T-helper 2 cell treated with Interferon-gamma antibody and Interleukin-4, amounts not matched to agents 100 ng/mL and 5 ng/mL, for 36 hours (primary cell): ENCODE results near the gene PCDHGA3. TPM values are rescaled to one million over a fixed set of nuclear protein-coding genes. Genes with fewer than 3 reads are reported as not detected.
"Not testable (repeated sequence)": the region's sequence is repeated elsewhere in the genome, so short reads cannot be mapped to it uniquely, and the experiment has no call there.

Source experiments
- intact Hi-C: fragments of 100-400 bp; cut with micrococcal nuclease; formaldehyde crosslinking; loops from one replicate; pipeline ENCODE4 v1.15.1; 2023
- total RNA-seq: library from RNA; stranded (reverse); gene quantifications from 2 replicates; pipeline ENCODE4 v1.2.3, GENCODE V29; 2022

The PCDHGA3 gene
- total RNA-seq, 1 donor from 2014 or later = 0.34 TPM

DNA sequence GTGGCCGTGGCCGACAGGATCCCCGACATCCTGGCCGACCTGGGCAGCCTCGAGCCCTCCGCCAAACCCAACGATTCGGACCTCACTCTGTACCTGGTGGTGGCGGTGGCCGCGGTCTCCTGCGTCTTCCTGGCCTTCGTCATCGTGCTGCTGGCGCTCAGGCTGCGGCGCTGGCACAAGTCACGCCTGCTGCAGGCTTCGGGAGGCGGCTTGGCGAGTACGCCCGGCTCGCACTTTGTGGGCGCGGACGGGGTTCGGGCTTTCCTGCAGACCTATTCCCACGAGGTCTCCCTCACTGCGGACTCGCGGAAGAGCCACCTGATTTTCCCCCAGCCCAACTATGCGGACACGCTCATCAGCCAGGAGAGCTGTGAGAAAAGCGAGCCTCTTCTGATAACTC lies 2.4 kb downstream of the PCDHGA3 start:
- intact Hi-C loops = not testable (repeated sequence)

DNA sequence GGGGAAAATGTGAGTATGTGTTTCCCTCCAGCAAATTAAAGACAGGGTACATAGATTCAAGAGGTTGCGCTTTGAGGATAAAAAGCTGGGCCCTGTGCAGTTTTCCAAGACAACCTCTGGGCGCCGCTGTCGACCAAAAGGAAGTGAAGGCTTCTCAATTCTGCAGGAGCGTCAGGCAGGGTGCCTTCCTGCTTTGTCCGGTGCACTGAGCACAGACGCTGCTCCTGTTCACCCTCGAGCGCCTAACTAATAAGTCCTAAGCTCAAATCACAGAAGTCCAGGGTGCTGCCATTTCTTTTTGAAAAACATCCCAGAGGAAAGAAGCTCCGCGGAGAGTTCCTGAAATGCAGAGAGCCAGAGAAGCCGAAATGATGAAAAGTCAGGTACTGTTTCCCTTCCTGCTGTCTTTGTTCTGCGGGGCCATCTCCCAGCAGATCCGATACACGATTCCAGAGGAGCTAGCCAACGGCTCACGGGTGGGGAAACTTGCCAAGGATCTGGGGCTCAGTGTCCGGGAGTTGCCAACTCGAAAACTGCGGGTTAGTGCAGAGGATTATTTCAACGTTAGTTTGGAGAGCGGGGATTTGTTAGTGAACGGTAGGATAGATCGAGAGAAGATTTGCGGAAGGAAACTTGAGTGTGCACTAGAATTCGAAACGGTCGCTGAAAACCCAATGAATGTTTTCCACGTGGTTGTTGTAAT lies 6.4 kb downstream of the PCDHGA3 start, which contains the start of gene PCDHGB1:
PCDHGB1 (plus strand) TSS at position 183 of the 703 bp plus-strand sequence; CDS start at position 345, 162 bp downstream.
- intact Hi-C loops = no loop called here

DNA sequence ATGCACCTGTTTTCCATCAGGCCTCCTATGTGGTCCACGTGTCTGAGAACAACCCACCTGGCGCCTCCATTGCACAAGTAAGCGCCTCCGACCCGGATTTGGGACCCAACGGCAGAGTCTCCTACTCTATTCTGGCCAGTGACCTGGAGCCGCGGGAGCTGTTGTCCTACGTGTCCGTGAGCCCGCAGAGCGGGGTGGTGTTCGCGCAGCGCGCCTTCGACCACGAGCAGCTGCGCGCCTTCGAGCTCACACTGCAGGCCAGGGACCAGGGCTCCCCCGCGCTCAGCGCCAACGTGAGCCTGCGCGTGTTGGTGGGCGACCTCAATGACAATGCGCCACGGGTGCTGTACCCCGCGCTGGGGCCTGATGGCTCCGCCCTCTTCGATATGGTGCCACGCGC lies 8.0 kb downstream of the PCDHGA3 start:
- intact Hi-C loops = no loop called here

DNA sequence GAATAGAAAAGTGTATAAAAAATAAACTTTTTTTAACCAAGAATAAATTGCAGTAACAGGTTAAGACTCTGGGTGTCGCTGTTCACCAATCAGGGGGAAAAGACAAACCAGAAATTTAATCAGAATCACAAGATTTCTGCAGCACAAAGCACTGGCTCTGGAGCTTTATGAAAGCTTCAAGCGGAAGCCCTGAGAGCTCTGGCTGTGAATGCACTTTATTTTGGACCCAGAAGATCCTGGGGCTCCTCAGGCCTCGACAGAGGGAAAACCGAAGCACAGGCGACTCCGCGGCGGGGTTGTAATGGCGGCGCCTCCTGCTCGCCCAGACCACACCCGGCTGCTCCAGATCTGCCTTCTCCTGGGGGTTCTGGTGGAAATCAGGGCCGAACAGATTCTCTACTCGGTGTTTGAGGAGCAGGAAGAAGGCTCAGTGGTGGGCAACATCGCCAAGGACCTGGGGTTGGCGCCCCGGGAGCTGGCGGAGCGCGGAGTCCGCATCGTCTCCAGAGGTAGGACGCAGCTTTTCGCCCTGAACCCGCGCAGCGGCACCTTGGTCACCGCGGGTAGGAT lies 11.4 kb downstream of the PCDHGA3 start, which contains the start of gene PCDHGA4:
PCDHGA4 (plus strand) TSS at position 122 of the 570 bp plus-strand sequence; CDS start at position 209, 87 bp downstream.
- intact Hi-C loops = no loop called here

DNA sequence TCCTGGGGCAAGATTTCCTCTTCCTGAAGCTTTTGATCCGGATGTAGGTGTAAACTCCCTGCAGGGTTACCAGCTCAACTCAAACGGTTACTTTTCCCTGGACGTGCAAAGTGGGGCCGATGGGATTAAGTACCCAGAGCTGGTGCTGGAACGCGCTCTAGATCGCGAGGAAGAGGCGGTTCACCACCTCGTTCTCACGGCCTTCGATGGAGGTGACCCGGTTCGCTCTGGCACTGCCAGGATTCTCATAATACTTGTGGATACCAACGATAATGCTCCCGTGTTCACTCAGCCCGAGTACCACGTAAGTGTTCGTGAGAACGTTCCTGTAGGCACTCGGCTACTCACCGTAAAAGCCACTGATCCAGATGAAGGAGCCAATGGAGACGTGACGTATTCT lies 12.0 kb downstream of the PCDHGA3 start:
- intact Hi-C loops = no loop called here

DNA sequence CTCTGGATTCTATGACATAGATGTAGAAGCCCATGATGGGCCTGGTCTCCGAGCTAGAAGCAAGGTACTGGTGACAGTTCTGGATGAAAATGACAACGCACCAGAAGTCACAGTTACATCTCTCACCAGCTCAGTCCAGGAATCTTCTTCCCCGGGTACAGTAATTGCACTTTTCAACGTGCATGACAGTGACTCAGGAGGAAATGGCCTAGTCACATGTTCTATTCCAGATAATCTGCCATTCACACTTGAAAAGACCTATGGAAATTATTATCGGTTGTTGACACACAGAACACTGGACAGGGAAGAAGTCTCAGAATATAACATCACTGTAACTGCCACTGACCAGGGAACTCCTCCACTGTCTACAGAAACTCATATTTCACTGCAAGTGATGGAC lies 12.5 kb downstream of the PCDHGA3 start:
- intact Hi-C loops = no loop called here

DNA sequence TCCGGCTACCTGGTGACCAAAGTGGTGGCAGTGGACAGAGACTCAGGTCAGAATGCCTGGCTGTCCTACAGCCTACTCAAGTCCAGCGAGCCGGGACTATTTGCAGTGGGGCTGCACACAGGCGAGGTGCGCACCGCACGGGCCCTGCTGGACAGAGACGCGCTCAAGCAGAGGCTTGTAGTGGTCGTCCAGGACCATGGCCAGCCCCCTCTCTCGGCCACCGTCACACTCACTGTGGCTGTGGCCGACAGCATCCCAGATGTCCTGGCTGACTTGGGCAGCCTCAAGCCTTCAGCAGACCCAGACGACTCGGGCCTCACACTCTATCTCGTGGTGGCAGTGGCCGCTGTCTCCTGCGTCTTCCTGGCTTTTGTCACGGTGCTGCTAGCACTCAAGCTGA lies 13.3 kb downstream of the PCDHGA3 start:
- intact Hi-C loops = no loop called here

DNA sequence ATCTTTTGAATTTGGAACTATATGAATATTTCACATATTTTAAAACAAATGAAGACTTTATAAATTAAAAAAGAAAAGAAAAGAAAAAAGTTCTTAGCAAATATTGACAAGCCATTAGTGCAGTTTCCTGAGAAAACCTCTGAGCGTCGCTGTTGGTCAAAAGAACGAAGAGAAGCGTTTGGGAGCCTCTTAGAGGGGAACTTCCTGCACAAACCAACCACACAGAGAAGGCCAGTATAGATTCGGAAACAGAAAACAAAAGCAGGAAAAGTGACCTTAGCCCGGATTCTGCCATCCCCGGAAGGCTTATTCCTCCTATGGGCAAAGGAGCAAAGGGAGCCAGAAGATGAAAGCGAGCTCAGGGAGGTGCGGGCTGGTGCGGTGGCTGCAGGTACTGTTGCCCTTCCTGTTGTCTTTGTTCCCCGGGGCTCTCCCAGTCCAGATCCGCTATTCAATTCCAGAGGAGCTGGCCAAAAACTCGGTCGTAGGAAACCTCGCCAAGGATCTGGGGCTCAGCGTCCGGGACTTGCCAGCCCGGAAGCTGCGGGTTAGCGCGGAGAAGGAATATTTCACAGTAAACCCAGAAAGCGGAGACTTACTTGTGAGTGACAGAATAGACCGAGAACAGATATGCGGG lies 16.3 kb downstream of the PCDHGA3 start, which contains the start of gene PCDHGB2:
PCDHGB2 (plus strand) TSS at position 205 of the 637 bp plus-strand sequence; CDS start at position 347, 142 bp downstream.
- intact Hi-C loops = loop anchor here (1.0 to 5.0 kb wide), 3 partner anchors 62 to 198 kb away; partner anchors contain the start of gene PCDHGA11

DNA sequence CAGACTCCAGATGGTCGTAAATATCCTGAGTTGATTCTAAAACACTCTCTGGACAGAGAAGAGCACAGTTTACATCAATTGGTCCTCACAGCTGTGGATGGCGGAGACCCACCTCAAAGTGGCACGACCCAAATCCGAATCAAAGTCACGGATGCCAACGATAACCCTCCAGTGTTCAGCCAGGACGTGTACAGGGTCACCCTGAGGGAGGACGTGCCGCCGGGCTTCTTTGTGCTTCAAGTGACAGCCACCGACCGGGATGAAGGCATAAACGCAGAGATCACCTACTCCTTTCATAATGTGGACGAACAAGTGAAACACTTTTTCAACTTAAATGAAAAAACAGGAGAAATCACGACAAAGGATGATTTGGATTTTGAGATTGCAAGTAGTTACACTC lies 17.1 kb downstream of the PCDHGA3 start:
- intact Hi-C loops = loop anchor here (2.0 to 5.0 kb wide), 2 partner anchors 62 to 152 kb away; partner anchors contain the start of gene PCDHGA11

DNA sequence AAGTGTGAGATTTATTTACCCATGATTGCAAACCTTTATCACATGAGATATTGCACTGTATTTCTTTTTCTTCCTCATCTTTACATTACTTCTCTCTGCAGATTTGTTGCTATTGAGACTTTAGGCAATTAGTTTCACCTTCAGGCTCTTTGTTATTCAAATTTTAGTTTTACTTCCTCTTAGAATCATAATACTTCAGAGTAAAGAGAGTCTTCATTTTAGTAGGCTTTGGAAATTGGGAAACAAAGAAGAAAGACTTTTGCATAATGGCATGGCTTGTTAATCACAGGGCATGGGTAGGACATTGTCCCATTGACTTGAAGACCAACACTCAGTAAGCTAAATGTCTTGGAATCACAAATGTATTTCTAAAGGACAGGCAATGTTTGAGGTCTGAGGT lies 19.1 kb downstream of the PCDHGA3 start:
- intact Hi-C loops = loop anchor here (5.0 kb wide), 1 partner anchor 60 kb away; the partner anchor contains the start of gene PCDHGA11

DNA sequence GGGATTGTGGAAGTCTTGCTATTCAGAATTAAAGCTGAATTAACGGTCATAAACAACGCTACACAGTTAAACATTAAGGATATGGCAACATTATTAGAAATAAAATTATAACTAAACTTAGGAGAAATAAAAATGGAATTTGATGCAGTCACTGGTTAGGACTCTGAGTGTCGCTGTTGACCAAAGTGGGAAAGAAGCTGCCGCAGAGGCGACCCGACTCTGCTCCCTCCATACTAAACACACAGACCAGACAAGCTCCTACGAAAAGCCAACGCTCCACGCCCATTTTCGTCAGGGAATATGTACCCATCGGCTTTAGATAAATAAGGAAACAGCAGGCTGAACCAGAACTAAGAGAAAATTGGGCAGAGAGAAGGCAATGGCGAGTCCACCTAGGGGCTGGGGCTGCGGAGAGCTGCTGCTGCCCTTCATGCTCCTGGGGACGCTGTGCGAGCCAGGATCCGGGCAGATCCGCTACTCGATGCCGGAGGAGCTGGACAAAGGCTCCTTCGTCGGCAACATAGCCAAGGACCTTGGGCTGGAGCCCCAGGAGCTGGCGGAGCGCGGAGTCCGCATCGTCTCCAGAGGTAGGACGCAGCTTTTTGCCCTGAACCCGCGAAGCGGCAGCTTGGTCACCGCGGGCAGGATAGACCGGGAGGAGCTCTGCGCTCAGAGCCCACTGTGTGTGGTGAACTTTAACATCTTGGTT lies 20.5 kb downstream of the PCDHGA3 start, which contains the start of gene PCDHGA5:
PCDHGA5 (plus strand) TSS at position 211 of the 709 bp plus-strand sequence; CDS start at position 380, 169 bp downstream.
- intact Hi-C loops = loop anchor here (5.0 kb wide), 1 partner anchor 58 kb away; the partner anchor contains the start of gene PCDHGA11

DNA sequence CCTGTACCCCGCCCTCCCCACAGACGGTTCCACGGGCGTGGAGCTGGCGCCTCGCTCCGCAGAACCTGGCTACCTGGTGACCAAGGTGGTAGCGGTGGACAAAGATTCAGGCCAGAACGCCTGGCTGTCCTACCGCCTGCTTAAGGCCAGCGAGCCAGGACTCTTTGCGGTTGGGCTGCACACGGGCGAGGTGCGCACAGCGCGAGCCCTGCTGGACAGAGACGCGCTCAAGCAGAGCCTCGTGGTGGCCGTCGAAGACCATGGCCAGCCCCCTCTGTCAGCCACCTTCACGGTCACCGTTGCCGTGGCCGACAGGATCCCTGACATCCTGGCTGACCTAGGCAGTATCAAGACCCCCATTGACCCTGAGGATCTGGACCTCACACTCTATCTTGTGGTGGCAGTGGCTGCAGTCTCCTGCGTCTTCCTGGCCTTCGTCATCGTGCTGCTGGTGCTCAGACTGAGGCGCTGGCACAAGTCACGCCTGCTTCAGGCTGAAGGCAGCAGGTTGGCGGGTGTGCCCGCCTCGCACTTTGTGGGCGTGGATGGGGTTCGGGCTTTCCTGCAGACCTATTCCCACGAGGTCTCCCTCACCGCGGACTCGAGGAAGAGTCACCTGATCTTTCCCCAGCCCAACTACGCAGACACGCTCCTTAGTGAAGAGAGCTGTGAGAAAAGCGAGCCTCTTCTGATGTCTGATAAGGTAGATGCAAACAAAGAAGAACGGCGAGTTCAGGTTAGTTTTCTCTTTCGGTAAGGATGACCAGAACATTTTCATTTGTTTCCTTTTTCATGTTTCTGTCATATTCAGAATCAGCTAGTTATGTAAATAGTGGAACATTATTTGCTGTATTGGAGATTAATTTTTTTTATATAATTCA lies 22.6 kb downstream of the PCDHGA3 start:
- intact Hi-C loops = no loop called here

DNA sequence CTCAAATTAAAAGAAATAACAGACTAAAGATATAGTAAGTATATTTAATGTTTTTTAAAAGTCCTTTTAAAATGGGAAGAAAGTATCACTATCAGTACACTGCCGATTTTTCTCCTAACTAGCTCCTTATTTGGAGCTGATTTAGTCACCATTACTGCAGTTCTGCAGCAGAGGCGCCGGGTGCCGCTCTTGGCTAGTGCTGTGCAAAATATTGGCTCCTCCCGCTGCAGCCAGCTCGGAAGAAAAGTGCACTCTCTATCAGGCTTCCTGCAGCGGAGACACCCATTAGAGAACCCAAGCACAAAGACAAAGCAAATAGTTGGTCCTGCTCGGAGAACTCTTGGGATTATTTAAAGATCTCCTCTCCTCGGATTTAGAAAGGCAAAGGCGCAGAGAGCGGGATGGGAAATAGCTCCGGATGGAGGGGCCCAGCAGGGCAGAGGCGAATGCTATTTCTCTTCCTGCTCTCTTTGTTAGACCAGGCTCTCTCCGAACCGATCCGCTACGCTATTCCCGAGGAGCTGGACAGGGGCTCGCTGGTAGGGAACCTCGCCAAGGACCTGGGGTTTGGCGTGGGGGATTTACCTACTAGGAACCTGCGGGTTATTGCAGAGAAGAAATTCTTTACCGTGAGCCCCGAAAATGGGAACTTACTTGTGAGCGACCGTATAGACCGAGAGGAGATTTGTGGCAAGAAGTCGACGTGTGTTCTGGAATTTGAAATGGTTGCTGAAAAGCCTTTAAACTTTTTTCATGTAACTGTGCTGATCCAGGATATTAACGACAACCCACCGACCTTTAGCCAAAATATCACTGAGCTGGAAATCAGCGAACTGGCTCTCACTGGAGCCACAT lies 26.6 kb downstream of the PCDHGA3 start, which contains the start of gene PCDHGB3:
PCDHGB3 (plus strand) TSS at position 249 of the 855 bp plus-strand sequence; CDS start at position 402, 153 bp downstream.
- intact Hi-C loops = no loop called here

DNA sequence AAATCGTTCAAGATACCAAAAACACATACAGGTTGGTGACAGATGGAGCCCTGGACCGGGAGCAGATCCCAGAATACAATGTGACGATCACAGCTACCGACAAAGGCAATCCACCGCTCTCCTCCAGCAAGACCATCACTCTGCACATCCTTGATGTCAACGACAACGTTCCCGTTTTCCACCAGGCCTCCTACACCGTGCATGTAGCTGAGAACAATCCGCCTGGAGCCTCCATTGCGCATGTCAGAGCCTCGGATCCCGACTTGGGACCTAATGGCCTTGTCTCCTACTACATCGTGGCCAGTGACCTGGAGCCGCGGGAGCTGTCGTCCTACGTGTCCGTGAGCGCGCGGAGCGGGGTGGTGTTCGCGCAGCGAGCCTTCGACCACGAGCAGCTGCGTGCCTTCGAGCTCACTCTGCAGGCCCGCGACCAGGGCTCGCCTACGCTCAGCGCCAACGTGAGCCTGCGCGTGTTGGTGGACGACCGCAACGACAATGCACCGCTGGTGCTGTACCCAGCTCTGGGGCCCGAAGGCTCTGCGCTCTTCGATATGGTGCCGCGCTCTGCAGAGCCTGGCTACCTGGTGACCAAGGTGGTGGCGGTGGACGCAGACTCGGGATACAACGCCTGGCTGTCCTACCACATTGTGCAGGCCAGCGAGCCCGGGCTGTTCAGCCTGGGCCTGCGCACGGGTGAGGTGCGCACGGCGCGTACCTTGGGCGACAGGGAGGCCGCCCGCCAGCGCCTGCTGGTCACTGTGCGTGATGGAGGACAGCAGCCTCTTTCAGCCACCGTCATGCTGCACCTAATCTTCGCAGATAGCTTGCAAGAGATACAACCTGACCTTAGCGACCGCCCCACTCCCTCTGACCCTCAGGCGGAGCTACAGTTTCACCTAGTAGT lies 28.2 kb downstream of the PCDHGA3 start:
- intact Hi-C loops = no loop called here

DNA sequence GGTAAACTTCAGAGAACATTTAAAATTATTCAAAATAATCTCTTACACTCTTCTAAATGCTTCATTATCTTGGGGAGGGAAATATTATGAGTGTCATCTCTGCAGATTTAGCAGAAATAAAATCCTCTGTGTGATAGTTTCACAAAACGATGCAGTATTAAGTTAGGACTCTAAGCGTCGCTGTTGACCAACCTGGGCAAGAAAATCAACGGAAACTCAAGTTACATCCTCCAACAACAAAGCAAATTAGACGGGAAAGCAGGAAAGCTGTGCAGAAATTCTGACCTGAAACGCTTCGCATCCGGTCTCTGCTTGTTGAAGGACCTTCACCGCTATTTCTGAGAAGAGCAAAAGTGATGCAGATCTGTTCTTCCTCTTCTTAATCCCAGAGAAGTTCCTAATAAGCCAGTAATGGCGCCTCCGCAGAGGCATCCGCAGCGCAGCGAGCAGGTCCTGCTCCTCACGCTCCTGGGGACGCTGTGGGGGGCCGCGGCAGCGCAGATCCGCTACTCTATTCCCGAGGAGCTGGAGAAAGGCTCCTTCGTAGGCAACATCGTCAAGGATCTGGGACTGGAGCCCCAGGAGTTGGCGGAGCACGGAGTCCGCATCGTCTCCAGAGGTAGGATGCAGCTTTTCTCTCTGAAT lies 30.2 kb downstream of the PCDHGA3 start, which contains the start of gene PCDHGA6:
PCDHGA6 (plus strand) TSS at position 219 of the 645 bp plus-strand sequence; CDS start at position 412, 193 bp downstream.
- intact Hi-C loops = no loop called here

DNA sequence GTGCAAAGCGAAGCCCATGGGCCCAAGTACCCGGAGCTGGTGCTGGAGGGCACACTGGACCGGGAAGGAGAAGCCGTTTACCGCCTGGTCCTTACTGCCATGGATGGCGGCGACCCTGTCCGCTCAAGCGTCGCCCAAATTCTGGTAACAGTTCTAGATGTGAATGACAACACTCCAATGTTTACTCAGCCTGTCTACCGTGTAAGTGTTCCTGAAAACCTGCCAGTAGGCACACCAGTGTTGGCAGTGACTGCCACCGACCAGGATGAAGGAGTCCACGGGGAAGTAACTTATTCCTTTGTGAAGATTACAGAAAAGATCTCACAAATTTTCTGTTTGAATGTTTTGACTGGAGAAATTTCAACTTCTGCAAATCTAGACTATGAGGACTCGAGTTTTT lies 31.0 kb downstream of the PCDHGA3 start:
- intact Hi-C loops = no loop called here

DNA sequence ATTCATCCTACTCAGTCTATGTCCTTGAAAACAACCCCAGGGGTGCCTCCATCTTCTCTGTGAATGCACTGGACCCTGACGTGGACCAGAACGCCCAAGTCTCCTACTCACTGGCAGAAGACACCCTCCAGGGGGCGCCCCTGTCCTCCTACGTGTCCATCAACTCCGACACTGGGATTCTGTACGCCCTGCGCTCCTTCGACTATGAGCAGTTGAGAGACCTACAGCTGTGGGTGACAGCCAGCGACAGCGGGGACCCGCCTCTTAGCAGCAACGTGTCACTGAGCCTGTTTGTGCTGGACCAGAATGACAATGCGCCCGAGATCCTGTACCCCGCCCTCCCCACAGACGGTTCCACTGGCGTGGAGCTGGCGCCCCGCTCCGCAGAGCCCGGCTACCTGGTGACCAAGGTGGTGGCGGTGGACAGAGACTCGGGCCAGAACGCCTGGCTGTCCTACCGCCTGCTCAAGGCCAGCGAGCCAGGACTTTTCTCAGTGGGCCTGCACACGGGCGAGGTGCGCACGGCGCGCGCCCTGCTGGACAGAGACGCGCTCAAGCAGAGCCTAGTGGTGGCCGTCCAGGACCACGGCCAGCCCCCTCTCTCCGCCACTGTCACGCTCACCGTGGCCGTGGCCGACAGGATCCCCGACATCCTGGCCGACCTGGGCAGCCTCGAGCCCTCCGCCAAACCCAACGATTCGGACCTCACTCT lies 32.0 kb downstream of the PCDHGA3 start:
- intact Hi-C loops = not testable (repeated sequence)
